ENCODE measurements around the gene OR52E2.
"Not testable (repeated sequence)": the region's sequence is repeated elsewhere in the genome, so short reads cannot be mapped to it uniquely, and the experiment has no call there.

The OR52E2 gene

DNA sequence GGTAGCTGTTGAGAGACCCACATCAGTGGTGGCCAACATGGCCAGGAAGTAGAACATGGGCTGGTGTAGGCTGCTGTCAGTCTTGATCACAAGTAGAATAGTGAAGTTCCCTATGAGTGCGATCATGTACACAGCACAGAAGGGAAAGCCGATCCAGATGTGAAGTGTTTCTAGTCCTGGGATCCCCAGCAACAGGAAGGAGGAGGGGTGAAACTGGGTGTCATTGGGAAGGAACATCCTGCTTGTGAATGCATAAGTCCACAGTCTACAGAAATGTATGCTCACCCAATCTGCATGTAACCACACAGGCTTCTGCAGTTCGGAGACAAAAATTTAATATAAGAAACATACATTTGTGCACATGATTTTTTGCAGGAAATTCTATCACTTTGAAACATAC, at the start of gene OR52E2:
Gene OR52E2, minus strand, starts transcription at position 237 of the 400 bp plus-strand sequence. Its CDS starts 0 bp downstream, at position 237.
- DNase-seq, result no peak

DNA sequence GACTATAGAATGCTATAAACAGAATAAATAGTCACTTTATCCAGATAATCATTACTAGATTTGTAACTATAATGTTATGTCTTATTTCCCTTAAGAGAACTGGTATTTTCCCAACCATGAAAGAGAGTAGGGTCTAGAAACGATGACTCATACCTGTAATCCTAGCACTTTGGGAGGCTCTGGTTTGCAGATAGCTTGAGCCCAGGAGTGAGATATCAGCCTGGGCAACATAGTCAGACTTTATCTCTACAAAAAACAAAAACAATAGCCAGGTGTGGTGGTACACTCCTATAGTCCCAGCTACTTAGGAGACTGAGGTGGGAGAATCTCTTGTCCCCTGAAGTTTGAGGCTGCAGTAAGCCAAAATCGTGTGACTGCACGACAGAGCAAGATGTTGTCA, 47.9 kb upstream of the OR52E2 start:
- DNase-seq, result no peak

DNA sequence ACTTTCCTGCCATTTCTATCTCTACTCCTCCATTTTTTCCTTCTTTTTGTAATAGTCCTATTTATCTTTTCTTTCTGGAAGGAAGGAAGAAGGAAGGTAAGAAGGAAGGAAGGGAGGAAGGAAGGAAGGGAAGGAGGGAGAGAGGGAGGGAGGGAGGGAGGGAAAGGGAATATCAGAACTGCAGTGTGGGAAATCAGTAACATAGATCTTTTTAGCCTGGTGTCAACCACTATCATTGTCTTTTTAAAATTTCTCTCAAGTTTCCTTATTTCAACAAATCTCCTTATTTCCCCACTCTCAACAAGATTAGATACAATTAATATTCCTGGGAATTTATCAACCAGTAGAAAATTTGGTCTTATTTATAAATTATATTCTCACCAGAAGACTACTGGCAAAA, 43.6 kb upstream of the OR52E2 start:
- no peak for DNase-seq

DNA sequence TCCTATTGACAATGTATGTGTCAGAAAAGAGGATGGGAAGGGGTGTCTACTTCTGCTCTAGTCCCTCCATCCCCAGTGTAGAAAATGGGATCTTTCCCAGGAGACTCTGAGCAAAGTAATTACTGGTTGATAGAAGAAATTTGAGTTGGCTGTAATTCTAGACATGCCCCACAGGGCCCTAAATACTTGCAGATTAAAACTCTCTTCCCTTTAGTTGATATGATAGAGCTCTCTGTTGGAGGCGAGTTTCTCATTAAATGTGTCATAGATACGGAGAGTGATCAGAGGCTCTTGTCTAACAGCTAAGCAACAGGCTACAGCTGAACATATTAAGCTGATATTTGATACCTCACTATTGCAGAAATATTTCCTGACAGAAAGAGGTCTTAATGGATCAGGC, 42.8 kb upstream of the OR52E2 start:
- DNase-seq, result no peak

DNA sequence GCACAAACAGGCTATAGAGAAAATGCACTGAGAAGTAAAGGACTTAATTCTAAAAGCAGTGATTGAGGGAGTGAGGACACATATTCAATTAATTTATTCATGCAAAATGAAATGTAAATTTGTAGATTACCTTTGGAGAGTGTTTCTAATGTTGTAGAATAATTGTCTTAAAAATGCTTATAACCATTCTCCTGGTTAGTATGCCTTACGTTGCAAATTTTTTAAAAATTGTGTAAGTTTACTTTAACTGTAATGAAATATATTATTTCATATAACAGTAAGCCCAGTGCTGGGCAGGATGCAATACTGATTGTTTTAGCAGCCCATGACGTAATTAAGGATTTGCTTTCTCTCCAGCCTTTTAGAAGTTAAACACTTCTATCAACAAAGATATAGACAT, 36.6 kb upstream of the OR52E2 start:
- no peak for DNase-seq

DNA sequence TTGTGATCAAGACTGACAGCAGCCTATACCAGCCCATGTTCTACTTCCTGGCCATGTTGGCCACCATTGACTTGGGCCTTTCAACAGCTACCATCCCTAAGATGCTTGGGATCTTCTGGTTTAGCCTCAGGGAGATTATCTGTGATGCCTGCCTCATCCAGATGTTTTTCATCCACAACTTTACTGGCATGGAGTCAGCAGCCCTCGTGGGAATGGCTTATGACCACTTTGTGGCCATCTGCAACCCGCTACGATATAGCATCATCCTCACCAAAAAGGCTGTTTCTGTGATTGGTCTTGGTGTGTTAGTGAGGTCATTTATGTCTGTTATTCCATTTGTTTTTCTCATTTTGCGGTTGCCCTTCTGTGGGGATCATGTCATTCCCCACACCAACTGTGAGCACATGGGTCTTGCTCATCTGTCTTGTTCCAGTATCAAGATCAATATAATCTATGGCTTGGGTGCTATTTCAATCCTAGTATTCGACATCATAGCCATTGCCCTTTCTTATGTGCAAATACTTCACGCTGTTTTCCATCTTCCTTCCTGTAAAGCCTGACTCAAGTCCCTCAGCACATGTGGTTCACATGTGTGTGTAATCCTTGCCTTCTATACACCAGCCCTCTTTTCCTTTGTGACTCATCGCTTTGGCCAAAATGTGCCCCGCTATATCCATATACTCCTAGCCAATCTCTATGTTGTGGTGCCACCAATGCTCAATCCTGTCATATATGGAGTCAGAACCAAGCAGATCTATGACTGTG, 33.6 kb upstream of the OR52E2 start:
- no peak for DNase-seq

DNA sequence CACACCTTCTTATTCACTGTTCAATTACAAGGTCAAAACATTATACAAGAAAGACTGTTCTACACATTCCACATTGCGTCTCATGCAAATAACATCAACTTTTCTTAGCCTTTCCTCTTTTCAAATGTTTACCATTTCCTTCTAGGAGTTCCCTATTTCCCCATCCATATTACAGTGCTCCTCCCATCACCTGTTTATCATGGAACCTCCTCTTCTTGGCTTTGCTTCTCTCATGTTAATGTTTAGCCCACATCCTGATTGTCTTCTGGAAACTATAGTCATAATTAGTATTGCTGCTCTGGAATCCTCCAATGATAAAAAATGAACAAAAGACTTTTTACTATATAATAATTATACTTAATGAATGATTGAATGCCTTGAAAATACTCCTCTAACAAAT, 31.2 kb upstream of the OR52E2 start:
- DNase-seq, result no peak

DNA sequence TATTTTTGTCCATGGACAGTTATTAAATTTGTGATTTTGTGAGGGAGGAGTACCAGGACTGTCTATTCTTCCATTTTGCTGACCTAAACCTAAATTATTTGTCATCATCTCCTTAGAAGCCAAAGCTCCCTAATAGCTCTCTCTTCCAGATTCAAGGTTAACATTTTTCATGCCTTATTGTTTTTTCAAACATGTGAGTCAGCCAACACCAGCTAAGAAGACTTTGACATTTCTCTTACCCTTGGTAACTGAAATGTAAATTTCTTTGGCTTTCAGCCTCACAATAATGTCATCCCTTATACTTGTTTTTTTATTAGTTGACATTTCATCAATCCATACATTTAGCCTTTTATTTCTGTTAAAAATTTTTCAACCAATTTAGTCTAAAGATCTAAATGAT, 29.1 kb upstream of the OR52E2 start:
- no peak for DNase-seq

DNA sequence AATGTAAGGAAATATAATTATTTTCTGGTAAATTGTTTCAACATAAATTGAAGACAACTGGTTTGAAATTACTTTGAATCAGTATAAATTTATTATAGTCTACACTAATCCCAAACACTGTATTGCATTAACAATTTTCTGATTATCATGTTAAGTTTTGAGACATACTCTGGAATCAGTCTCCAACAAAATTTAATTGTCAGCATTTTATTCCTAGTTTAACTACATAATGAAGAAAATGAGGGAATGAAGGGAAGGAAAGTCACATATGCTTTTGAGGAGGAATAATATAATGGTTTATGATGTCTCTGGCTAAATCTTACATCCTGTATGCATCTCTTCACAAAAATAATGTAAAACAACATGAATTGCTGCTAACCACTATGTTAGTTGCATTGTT, 24.2 kb upstream of the OR52E2 start:
- DNase-seq, result no peak

DNA sequence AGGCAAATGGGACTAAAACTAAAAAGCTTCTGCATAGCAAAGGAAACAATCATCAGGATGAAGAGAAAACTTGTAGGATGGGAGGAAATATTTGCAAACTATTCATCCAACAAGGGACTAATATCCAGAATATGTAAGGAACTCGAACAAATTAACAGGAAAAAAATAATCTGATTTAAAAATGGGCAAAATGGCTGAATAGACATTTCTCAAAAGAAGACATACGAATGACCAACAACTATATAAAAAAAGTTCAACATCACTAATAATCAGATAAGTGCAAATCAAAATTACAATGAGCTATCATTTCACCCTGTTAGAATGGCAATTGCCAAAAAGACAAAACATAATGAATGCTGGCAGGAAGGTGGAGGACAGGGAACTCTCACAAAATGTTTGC, 22.0 kb upstream of the OR52E2 start:
- no peak for DNase-seq

DNA sequence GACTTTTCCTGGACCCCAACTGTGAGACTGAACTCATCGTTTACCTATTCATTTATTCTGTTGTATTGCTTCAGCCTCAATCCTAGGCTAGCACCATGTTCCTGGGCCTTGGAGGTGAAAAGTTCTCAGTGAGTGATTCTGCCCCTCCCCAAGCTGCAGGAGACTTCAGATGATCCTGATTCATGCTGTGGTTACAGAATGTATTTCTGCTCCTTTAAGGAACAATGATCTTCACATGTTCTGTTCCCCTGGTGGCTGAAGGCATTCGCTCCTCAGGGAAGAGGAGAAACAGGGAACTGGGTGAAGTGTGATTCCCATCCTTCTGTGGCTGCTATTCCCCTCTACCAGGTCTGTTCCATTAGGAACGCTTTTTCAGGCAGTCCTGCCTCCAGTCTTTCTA, 12.4 kb upstream of the OR52E2 start:
- DNase-seq, result no peak

DNA sequence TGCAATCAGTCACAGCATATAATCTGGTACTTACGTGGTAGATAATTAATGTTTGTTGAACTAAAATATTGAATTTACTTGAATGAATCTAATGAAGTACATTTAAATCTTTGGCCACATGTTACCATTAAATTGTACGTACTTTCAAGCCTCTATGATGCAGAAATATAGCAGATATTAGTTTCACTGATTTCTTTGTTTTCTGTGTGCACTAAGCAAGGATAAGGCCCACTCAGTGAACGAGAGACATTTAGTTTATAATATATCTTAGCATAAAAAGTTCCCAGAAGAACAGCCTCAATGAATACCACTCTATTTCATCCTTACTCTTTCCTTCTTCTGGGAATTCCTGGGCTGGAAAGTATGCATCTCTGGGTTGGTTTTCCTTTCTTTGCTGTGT, 9.8 kb upstream of the OR52E2 start, which contains the start of gene OR52E1:
Gene OR52E1, plus strand, starts transcription at position 301 of the 400 bp plus-strand sequence.
- no peak for DNase-seq

DNA sequence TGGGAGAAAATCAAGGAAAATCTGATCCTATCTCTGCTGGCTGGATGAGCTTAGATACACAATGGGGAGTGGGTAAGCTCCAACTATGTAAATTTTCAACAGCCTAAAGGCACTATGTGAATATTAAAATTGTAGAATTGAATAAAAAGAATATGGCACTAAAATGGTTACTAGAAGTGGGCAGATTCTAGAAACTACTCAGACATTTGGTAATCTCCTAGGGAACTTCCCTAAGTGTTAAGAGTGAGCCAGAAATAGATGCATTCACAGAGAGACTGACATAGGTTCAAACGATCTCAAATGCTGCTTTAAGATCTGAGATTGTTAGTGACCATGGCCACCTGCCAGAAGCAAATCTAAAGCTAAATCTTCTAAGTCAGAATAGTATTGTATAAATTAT, 5.6 kb upstream of the OR52E2 start:
- no peak for DNase-seq

DNA sequence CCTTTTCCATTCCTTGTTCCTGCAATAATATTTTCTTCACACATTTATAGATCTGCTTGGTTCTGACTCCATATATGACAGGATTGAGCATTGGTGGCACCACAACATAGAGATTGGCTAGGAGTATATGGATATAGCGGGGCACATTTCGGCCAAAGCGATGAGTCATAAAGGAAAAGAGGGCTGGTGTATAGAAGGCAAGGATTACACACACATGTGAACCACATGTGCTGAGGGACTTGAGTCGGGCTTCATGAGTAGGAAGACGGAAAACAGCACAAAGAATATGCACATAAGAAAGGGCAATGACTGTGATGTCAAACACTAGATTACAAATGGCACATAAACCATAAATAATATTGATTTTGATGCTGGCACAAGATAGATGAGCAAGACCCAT, 748 bp downstream of the OR52E2 start:
- DNase-seq, result not testable (repeated sequence)

DNA sequence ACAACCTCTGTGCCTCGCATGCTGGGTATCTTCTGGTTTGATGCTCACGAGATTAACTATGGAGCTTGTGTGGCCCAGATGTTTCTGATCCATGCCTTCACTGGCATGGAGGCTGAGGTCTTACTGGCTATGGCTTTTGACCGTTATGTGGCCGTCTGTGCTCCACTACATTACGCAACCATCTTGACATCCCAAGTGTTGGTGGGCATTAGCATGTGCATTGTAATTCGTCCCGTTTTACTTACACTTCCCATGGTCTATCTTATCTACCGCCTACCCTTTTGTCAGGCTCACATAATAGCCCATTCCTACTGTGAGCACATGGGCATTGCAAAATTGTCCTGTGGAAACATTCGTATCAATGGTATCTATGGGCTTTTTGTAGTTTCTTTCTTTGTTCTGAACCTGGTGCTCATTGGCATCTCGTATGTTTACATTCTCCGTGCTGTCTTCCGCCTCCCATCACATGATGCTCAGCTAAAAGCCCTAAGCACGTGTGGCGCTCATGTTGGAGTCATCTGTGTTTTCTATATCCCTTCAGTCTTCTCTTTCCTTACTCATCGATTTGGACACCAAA, 12.6 kb downstream of the OR52E2 start:
- no peak for DNase-seq

DNA sequence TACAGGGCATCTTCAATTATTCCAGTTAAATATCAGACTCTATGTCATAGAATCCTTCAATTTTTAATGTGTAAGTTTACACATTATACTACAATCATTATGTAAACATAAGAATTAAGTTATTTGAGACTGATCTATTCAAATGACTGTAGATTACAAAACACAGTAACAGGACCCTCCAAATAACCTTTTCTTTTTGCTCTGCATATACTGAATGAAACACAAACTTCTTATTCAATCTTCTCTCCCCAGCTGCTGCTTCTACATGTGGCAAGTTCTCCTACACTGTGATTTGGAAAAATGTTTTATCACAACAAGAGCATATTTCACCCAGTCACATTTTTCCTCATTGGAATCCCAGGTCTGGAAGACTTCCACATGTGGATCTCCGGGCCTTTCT, 13.2 kb downstream of the OR52E2 start, which contains the start of gene OR52J3:
Gene OR52J3, plus strand, starts transcription at position 301 of the 400 bp plus-strand sequence. Its CDS starts 0 bp downstream, at position 301.
- DNase-seq, result no peak

DNA sequence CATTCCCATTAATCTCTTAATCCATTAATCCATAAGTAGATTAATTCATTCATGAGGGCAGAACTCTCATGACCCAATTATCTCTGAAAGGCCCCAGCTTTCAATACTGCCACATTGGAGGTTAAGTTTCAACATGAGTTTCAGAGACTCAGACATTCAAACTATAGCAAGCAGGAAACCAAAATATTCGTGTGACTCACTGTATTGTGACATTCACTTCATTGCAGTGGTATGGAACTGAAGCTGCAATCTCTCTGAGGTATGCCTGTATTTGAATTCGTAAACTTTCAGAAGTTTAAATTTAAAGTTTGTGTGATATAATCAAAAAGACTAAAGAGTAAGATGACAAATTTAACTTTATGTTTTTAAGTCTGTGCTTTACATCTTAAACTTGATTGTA, 16.0 kb downstream of the OR52E2 start:
- no peak for DNase-seq

DNA sequence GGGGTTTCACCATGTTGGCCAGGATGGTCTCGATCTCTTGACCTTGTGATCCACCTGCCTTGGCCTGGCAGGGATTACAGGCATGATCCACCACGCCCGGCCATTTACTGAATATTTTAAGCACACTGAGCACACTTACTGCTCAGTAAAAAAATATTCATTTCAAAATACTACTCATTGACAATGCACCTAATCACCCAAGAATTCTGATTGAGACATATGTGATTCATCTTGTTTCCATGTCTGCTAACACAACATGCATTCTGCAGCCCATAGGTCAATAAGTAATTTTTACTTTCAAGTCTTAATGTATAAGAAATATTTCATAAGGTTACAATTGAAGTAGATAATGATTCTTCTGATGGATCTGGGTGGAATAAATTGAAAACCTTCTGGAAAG, 17.3 kb downstream of the OR52E2 start:
- DNase-seq, result no peak

DNA sequence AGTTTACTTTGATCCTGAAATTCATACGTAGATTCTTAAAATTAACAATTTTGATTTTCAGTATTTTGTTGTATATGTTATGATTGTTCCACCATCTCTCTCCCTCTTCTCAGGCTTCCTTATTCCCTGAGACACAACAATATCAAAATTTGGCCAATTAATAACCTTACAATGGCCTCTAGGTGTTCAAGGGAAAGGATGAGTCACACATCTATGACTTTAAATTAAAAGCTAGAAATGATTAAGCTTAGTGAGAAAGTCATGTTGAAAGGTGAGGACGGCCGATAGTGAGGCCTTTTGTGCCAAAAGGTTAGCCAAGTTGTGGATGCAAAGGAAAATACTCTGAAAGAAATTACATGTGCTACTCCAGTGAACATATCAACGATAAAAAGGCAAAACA, 18.6 kb downstream of the OR52E2 start:
- DNase-seq, result no peak

DNA sequence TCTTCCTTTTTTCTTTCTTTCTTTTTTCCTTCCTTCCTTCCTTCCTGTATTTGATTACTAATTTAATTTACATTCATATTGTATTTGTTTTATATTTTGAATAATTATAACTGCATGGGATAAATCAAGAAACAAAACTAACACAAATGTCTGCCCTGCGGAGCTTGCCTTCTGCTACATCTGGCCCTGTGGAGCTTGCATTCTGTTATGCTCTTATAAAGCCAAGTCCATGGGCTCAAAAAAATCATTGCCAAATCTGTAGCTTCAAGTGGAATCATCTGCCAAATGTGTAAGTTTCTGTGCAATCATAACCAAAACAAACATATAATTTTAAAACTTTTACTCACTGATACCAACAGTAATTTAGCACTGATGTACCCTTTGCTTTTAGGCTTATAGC, 21.1 kb downstream of the OR52E2 start:
- no peak for DNase-seq

DNA sequence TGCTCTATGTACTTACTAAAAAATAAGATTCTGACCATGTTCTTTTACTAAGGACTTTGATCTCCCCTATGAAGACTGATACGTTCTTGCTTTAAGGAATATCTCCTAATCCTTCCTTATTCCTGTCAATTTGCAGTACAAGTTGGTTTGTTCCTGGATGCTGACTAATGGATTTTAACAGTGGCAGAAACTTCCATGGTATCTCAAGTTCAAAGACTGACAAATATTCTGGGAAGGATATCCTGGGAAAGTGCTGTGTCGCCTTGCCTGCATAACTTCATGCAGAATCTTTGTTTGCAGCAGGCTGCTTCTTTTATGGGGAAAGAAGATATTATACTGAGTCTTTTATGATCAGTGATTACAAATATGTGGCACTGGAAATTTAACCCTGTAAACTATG, 21.5 kb downstream of the OR52E2 start:
- DNase-seq, result no peak

DNA sequence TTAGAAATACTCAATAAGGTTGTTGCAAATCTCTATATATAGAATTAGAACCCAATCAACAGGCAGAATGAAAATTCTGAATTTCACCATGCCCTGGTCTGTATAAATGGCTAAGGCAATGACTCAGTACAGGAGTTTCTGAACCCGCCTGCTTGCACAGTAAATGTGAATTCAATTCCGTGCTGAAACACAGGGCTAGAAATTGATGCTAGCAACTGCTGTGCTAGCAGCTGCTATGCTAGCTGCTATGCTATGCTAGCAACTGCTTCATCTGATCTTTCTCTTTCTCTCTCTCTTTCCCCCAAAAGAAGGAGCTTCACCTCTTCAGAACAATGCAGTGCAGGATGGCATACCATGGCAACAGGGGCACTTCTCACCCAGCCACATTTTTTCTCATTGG, 22.8 kb downstream of the OR52E2 start:
- DNase-seq, result no peak

DNA sequence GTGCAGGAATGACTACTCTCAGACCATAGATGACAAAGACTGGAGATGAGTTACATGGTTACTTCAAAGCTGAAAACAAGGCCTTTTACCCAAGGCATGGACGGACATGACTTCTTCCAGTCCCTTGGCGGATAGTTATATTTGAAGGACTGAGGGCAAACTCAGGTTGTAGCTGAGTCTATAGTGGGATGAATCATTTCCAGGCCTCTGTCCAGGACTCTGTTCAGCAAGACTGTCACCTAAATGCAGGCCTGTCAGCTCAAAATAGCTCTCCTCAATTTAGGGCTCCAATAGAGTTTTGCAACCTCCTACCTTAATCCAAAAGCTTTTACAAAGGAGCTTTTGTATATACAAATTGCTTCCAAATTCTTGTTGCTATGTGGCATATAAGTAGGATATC, 37.4 kb downstream of the OR52E2 start:
- DNase-seq, result no peak

DNA sequence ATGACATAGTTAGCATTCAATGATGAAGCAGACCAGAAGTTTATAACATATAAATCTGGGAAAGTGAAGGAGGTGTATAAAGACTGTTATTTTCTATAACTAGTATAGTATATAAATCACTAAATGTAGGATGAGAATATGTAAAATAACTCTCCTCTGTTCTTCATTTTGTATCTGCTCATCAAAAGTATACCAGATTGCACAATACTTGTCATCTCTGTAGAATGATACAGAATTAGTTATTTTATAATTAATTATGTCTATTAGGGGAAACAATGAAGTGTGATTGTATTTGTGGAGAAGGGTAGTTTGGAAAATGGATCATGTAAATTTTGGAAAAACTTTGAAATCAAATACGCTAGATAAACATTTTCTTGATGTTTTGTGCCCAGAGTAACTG, 46.4 kb downstream of the OR52E2 start:
- no peak for DNase-seq

DNA sequence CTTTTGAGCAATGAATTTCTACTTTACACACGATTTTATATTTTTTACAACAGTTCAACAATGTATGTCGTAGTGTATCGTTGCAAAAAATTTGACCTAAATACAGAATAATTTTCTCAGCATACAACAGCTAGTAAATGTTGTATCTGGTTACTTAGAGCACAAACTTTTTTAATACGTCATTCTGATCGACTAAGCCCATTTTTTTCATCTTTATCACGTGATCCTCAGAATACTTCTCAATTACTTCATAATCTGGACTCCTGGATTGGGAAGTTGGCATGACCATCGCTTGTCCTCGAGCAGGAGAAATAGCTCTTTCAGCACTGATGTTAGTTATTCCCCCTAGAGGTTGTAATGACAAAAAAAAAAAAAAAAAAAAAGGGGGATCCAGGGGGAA, 48.2 kb downstream of the OR52E2 start:
- no peak for DNase-seq

All from CD4-positive, alpha-beta T cell treated with Interleukin-10 for 1 hour (primary cell).